ENCODE data around the gene OPCML. TPM values are rescaled to one million over a fixed set of nuclear protein-coding genes. Genes with fewer than 3 reads are reported as not detected.

Gene OPCML
- total RNA-seq, 3 donors from 2014 or later (not counting 1 experiment from before 2014, with no cell fraction given): not detected

GRCh38 chr11:133506551-133507094 is 25.7 kb downstream of the OPCML start:
- no peak overlapping the region for H3K4me3 ChIP-seq (ENCODE audit: low read length)
- H3K9me3 ChIP-seq (ENCODE audit: control insufficient read depth, insufficient read depth, low read length): no peaks in the 10 kb centered on the region
- no peak for ATAC-seq
- Mint-ChIP-seq H3K9me3 (peaks cover 0 to 3% of the 10 kb centered on the region in 2 donors), H3K4me3 (no peak overlapping the region), H3K27ac (no peak overlapping the region), H3K27me3 (ENCODE audit: low read depth in 2 of 2) (peaks cover 0 to 2% of the 10 kb centered on the region in 2 donors), H3K36me3 (no peaks in the 10 kb centered on the region), H3K4me1 (no peaks in the 10 kb centered on the region)
- no peaks in the 10 kb centered on the region for H3K27me3 ChIP-seq (ENCODE audit: control insufficient read depth, insufficient read depth, low read length)
- H3K27ac ChIP-seq (ENCODE audit: low read length): no peak overlapping the region
- no peaks in the 10 kb centered on the region for H3K4me1 ChIP-seq (ENCODE audit: control insufficient read depth, insufficient read depth, low read length)
- DNase-seq: no peak
- no peaks in the 10 kb centered on the region for H3K36me3 ChIP-seq (ENCODE audit: control insufficient read depth, insufficient read depth, low read length)
- 92% methylated on average over 6 of the region's 6 CpGs for WGBS (ENCODE audit: insufficient coverage)
- intact Hi-C loops (cut with micrococcal nuclease): no loop called here
- no peak for TF ChIP-seq CTCF (IDR thresholded peaks at IDR 0.05)

GRCh38 chr11:133506023-133506422 is 26.3 kb downstream of the OPCML start:
- TF ChIP-seq CTCF (IDR thresholded peaks at IDR 0.05): no peak
- no peaks in the 10 kb centered on the region for H3K36me3 Mint-ChIP-seq
- H3K27ac Mint-ChIP-seq: no peak overlapping the region
- Histone ChIP-seq H3K36me3 (ENCODE audit: control insufficient read depth, insufficient read depth, low read length) (no peaks in the 10 kb centered on the region), H3K4me3 (ENCODE audit: low read length) (no peak overlapping the region), H3K27me3 (ENCODE audit: control insufficient read depth, insufficient read depth, low read length) (no peaks in the 10 kb centered on the region), H3K9me3 (ENCODE audit: control insufficient read depth, insufficient read depth, low read length) (no peaks in the 10 kb centered on the region), H3K4me1 (ENCODE audit: control insufficient read depth, insufficient read depth, low read length) (no peaks in the 10 kb centered on the region), H3K27ac (ENCODE audit: low read length) (no peak overlapping the region)
- no peaks in the 10 kb centered on the region for H3K4me1 Mint-ChIP-seq
- no peak overlapping the region for H3K4me3 Mint-ChIP-seq
- DNase-seq (no peak), ATAC-seq (no peak)
- intact Hi-C loops (cut with micrococcal nuclease): no loop called here
- H3K27me3 Mint-ChIP-seq (ENCODE audit: low read depth in 2 of 2): peaks cover 0 to 2% of the 10 kb centered on the region in 2 donors
- 42% methylated on average over 3 of the region's 3 CpGs for WGBS (ENCODE audit: insufficient coverage)
- peaks cover 0 to 3% of the 10 kb centered on the region in 2 donors for H3K9me3 Mint-ChIP-seq

GRCh38 chr11:133504906-133505305 is 27.4 kb downstream of the OPCML start:
- DNase-seq: no peak
- intact Hi-C loops (cut with micrococcal nuclease): no loop called here
- ATAC-seq: no peak
- H3K36me3 ChIP-seq (ENCODE audit: control insufficient read depth, insufficient read depth, low read length): no peaks in the 10 kb centered on the region
- H3K27ac ChIP-seq (ENCODE audit: low read length): no peak overlapping the region
- H3K9me3 ChIP-seq (ENCODE audit: control insufficient read depth, insufficient read depth, low read length): no peaks in the 10 kb centered on the region
- peaks cover 0 to 2% of the 10 kb centered on the region in 2 donors for H3K27me3 Mint-ChIP-seq (ENCODE audit: low read depth in 2 of 2)
- no peak overlapping the region for H3K27ac Mint-ChIP-seq
- 84% methylated on average over 8 of the region's 8 CpGs for WGBS (ENCODE audit: insufficient coverage)
- H3K36me3 Mint-ChIP-seq: no peaks in the 10 kb centered on the region
- no peaks in the 10 kb centered on the region for H3K4me1 ChIP-seq (ENCODE audit: control insufficient read depth, insufficient read depth, low read length)
- H3K27me3 ChIP-seq (ENCODE audit: control insufficient read depth, insufficient read depth, low read length): no peaks in the 10 kb centered on the region
- no peaks in the 10 kb centered on the region for H3K9me3 Mint-ChIP-seq
- no peak overlapping the region for H3K4me3 ChIP-seq (ENCODE audit: low read length)
- no peak overlapping the region for H3K4me3 Mint-ChIP-seq
- H3K4me1 Mint-ChIP-seq: no peaks in the 10 kb centered on the region
- no peak for TF ChIP-seq CTCF (IDR thresholded peaks at IDR 0.05)

- WGBS (ENCODE audit: insufficient coverage): 71% methylated on average over 5 of the region's 5 CpGs
- no peaks in the 10 kb centered on the region for H3K9me3 Mint-ChIP-seq
- H3K27ac ChIP-seq (ENCODE audit: low read length): no peak overlapping the region
- H3K27ac Mint-ChIP-seq: no peak overlapping the region
- no peak for DNase-seq
- no peaks in the 10 kb centered on the region for H3K4me1 ChIP-seq (ENCODE audit: control insufficient read depth, insufficient read depth, low read length)
- no peaks in the 10 kb centered on the region for H3K27me3 ChIP-seq (ENCODE audit: control insufficient read depth, insufficient read depth, low read length)
- H3K27me3 Mint-ChIP-seq (ENCODE audit: low read depth in 2 of 2): peaks cover 0 to 2% of the 10 kb centered on the region in 2 donors
- no peaks in the 10 kb centered on the region for H3K36me3 Mint-ChIP-seq
- no peak for TF ChIP-seq CTCF (IDR thresholded peaks at IDR 0.05)
- no peak for ATAC-seq
- no peak overlapping the region for H3K4me3 ChIP-seq (ENCODE audit: low read length)
- no peaks in the 10 kb centered on the region for H3K9me3 ChIP-seq (ENCODE audit: control insufficient read depth, insufficient read depth, low read length)
- no peak overlapping the region for H3K4me3 Mint-ChIP-seq
- intact Hi-C loops (cut with micrococcal nuclease): no loop called here
- H3K4me1 Mint-ChIP-seq: no peaks in the 10 kb centered on the region
- no peaks in the 10 kb centered on the region for H3K36me3 ChIP-seq (ENCODE audit: control insufficient read depth, insufficient read depth, low read length)
Observed at GRCh38 chr11:133503776-133504175, 28.5 kb downstream of the OPCML start.

All from natural killer cell (primary cell).